ENCODE measurements around the gene SEC61G. TPM values are rescaled to one million over a fixed set of nuclear protein-coding genes. Genes with fewer than 3 reads are reported as not detected.

SEC61G gene
- total RNA-seq (95.3 TPM), polyA plus RNA-seq (ENCODE audit: insufficient read depth, low read depth, low replicate concordance) (277 TPM)
- long read RNA-seq, donor 1, transcript SEC61G-202 (4 exons, 459 nt) = minor isoform, 9 of 113 reads
- long read RNA-seq, donor 1, transcript SEC61G-201 (4 exons, 462 nt) = major isoform, 101 of 113 reads
- long read RNA-seq, donor 1, partial matches to known transcripts = 0 of 113 reads
- long read RNA-seq, donor 1, other reads (novel, unspliced or antisense) = 0 of 113 reads
- long read RNA-seq, donor 2, transcript SEC61G-201 (4 exons, 462 nt) = major isoform, 89 of 107 reads
- long read RNA-seq, donor 2, transcript SEC61G-202 (4 exons, 459 nt) = minor isoform, 13 of 107 reads
- long read RNA-seq, donor 2, partial matches to known transcripts = 0 of 107 reads
- long read RNA-seq, donor 2, other reads (novel, unspliced or antisense) = 0 of 107 reads
- long read RNA-seq, donor 3, transcript SEC61G-201 (4 exons, 462 nt) = major isoform, 169 of 191 reads
- long read RNA-seq, donor 3, transcript SEC61G-202 (4 exons, 459 nt) = minor isoform, 7 of 191 reads
- long read RNA-seq, donor 3, partial matches to known transcripts = 13 of 191 reads
- long read RNA-seq, donor 3, other reads (novel, unspliced or antisense) = 0 of 191 reads
- long read RNA-seq, donor 4, transcript SEC61G-201 (4 exons, 462 nt) = major isoform, 63 of 74 reads
- long read RNA-seq, donor 4, partial matches to known transcripts = 6 of 74 reads
- long read RNA-seq, donor 4, other reads (novel, unspliced or antisense) = 0 of 74 reads
- long read RNA-seq, donor 5, transcript SEC61G-201 (4 exons, 462 nt) = major isoform, 16 of 18 reads
- long read RNA-seq, donor 5, partial matches to known transcripts = 0 of 18 reads
- long read RNA-seq, donor 5, other reads (novel, unspliced or antisense) = 0 of 18 reads
- long read RNA-seq, donor 6, transcript SEC61G-201 (4 exons, 462 nt) = major isoform, 327 of 417 reads
- long read RNA-seq, donor 6, transcript SEC61G-202 (4 exons, 459 nt) = minor isoform, 29 of 417 reads
- long read RNA-seq, donor 6, partial matches to known transcripts = 35 of 417 reads
- long read RNA-seq, donor 6, other reads (novel, unspliced or antisense) = 22 of 417 reads
- long read RNA-seq, donor 7, transcript SEC61G-201 (4 exons, 462 nt) = major isoform, 29 of 37 reads
- long read RNA-seq, donor 7, partial matches to known transcripts = 1 of 37 reads
- long read RNA-seq, donor 7, other reads (novel, unspliced or antisense) = 3 of 37 reads
- long read RNA-seq, donor 8, transcript SEC61G-202 (4 exons, 459 nt) = minor isoform, 6 of 159 reads
- long read RNA-seq, donor 8, transcript SEC61G-201 (4 exons, 462 nt) = major isoform, 126 of 159 reads
- long read RNA-seq, donor 8, partial matches to known transcripts = 23 of 159 reads
- long read RNA-seq, donor 8, other reads (novel, unspliced or antisense) = 0 of 159 reads
- long read RNA-seq, donor 9, transcript SEC61G-201 (4 exons, 462 nt) = major isoform, 52 of 56 reads
- long read RNA-seq, donor 9, partial matches to known transcripts = 0 of 56 reads
- long read RNA-seq, donor 9, other reads (novel, unspliced or antisense) = 0 of 56 reads
- long read RNA-seq, donor 10, transcript SEC61G-202 (4 exons, 459 nt) = minor isoform, 9 of 110 reads
- long read RNA-seq, donor 10, transcript SEC61G-201 (4 exons, 462 nt) = major isoform, 88 of 110 reads
- long read RNA-seq, donor 10, partial matches to known transcripts = 11 of 110 reads
- long read RNA-seq, donor 10, other reads (novel, unspliced or antisense) = 0 of 110 reads

- intact Hi-C loops (cut with DNase I) = no loop called here
- TF ChIP-seq CTCF (IDR thresholded peaks at IDR 0.05; ENCODE audit: borderline replicate concordance, extremely low read depth, insufficient read depth) = no peak
Observed at GRCh38 chr7:54758702-54759592, at the start of gene SEC61G. Gene SEC61G (minus strand): TSS chr7:54759211. CDS start chr7:54757588, 1,623 bp downstream.

GRCh38 chr7:54802841-54803240 is 43.8 kb upstream of the SEC61G start:
- Histone ChIP-seq H3K9me3 (ENCODE audit: control insufficient read depth in 2 of 3, insufficient read depth in 1 of 3, low read length in 3 of 3) (no peaks in the 10 kb centered on the region), H3K4me3 (ENCODE audit: low read length in 3 of 3) (no peak overlapping the region), H3K4me1 (ENCODE audit: control insufficient read depth in 2 of 3, insufficient read depth in 2 of 3, low read depth in 1 of 3, low read length in 3 of 3) (no peaks in the 10 kb centered on the region), H3K27ac (ENCODE audit: low read depth in 2 of 2, low read length in 2 of 2) (no peak overlapping the region), H3K36me3 (ENCODE audit: control insufficient read depth in 2 of 3, insufficient read depth in 3 of 3, low read length in 3 of 3) (no peaks in the 10 kb centered on the region), H3K9ac (ENCODE audit: low read length in 3 of 3) (no peak overlapping the region), H3K27me3 (ENCODE audit: control insufficient read depth, insufficient read depth, low read length) (no peaks in the 10 kb centered on the region)
- no peak for TF ChIP-seq CTCF (IDR thresholded peaks at IDR 0.05; ENCODE audit: borderline replicate concordance, extremely low read depth, insufficient read depth)
- FAIRE-seq = no peak
- no peak for DNase-seq
- intact Hi-C loops (cut with DNase I) = no loop called here

More at GRCh38 chr7:54758702-54759592, at the start of gene SEC61G:
- no peaks in the 10 kb centered on the region for H3K9me3 ChIP-seq (ENCODE audit: control insufficient read depth in 2 of 3, insufficient read depth in 1 of 3, low read length in 3 of 3)
- H3K27ac ChIP-seq (ENCODE audit: low read depth in 2 of 2, low read length in 2 of 2) = peak within 1 kb of the TSS; percentile 80 to 83
- H3K27me3 ChIP-seq (ENCODE audit: control insufficient read depth, insufficient read depth, low read length) = no peaks in the 10 kb centered on the region
- H3K36me3 ChIP-seq (ENCODE audit: control insufficient read depth in 2 of 3, insufficient read depth in 3 of 3, low read length in 3 of 3) = peaks cover 3 to 17% (median 6%) of the 10 kb centered on the region in 3 donors
- H3K4me3 ChIP-seq (ENCODE audit: low read length in 3 of 3) = peak within 1 kb of the TSS; percentile 92 to 98 (median 97)
- peak within 1 kb of the TSS; percentile 84 to 89 (median 87) for H3K9ac ChIP-seq (ENCODE audit: low read length in 3 of 3)
- FAIRE-seq = peak; percentile 21
- peak; percentile 97 to 99 (median 98) for DNase-seq
- H3K4me1 ChIP-seq (ENCODE audit: control insufficient read depth in 2 of 3, insufficient read depth in 2 of 3, low read depth in 1 of 3, low read length in 3 of 3) = peaks cover 0 to 5% (median 4%) of the 10 kb centered on the region in 3 donors
